GM21381 (cell line): ENCODE data around the gene HECTD4.
"Not testable (repeated sequence)": the region's sequence is repeated elsewhere in the genome, so short reads cannot be mapped to it uniquely, and the experiment has no call there.

ENCODE experiments used
- ATAC-seq: cut with Tn5 transposase; IDR thresholded peaks from one replicate; pipeline ENCODE4 v1.9.1; 2021; ENCODE audit warnings: mild to moderate bottlenecking, moderate library complexity; ENCODE audit not compliant: unreplicated experiment

Gene HECTD4

DNA sequence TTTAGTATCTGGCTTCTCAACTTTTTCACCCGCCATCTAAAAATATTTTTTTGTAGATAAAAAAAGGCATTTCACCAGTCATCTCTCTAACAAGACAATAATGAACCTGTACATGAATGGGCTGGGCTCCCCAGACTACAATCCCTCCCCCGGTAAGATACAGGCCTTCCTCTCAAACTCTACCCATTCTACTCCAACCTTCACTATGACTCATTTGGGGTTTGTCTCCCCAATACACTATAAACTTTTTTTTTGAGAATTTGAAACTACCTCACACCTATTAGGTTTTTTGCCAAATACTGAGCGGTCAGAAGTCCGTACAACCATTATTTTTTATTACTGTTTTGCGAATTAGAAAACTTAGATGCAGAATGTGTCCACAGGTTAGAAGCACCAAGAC is 26.4 kb upstream of the HECTD4 start:
- no peak for ATAC-seq

DNA sequence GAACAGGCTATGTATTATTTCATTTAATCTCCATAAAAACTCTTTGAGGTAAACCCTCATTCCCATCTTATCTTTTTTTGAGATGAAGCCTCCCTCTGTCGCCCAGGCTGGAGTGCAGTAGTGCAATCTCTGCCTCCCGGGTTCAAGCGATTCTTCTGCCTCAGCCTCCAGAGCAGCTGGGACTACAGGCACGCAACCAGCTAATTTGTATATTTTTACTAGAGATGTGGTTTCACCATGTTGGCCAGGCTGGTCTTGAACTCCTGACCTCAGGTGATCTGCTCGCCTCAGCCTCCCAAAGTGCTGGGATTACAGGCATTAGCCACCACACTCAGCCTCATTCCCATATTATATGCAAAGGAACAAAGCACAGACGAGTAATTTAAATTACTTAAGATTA is 25.5 kb upstream of the HECTD4 start:
- ATAC-seq, result not testable (repeated sequence)

- no peak for ATAC-seq
Observed at GRCh38 chr12:112406519-112407488, 24.6 kb upstream of the HECTD4 start.

DNA sequence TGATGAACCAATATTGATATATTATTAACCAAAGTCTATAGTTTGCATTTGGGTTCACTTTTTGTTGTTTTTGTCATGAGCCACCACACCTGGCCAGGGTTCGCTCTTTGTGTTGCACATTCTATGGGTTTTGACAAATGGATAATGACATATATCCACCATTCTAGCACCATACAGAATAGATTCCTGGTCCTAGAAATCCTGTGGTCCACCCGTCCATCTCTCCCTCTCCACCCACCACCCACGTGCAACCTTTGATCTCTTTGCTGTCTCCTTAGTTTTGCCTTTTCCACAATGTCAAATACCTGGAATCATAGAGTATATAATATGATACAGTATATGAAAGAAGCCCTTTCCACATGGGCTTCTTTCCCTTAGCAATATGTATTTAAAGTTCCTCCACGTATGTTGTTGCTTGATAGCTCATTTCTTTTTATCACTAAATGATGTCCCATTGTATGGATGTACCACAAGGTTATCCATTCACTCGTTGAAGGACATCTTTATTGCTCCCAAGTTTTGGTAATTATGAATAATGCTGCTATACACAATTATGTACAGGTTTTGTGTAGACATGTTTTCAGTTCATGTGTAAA is 19.8 kb upstream of the HECTD4 start:
- no peak for ATAC-seq

DNA sequence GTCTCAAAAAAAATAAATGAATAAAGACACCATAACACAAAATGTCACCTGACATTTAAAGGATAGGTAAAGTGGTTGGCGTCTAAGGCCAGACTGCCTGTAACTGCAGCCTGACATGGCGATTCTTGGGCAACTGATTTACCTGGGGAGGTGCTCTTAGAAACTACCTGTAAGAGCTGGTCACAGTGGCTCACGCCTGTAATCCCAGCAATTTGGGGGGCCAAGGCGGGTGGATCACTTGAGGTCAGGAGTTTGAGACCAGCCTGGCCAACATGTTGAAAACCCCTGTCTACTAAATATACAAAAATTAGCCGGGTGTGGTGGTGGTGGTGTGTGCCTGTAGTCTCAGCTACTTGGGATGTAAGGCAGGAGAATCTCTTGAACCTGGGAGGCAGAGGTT is 18.8 kb upstream of the HECTD4 start:
- ATAC-seq, result no peak

- ATAC-seq, result no peak
Observed at GRCh38 chr12:112393328-112393727, 11.1 kb upstream of the HECTD4 start.

DNA sequence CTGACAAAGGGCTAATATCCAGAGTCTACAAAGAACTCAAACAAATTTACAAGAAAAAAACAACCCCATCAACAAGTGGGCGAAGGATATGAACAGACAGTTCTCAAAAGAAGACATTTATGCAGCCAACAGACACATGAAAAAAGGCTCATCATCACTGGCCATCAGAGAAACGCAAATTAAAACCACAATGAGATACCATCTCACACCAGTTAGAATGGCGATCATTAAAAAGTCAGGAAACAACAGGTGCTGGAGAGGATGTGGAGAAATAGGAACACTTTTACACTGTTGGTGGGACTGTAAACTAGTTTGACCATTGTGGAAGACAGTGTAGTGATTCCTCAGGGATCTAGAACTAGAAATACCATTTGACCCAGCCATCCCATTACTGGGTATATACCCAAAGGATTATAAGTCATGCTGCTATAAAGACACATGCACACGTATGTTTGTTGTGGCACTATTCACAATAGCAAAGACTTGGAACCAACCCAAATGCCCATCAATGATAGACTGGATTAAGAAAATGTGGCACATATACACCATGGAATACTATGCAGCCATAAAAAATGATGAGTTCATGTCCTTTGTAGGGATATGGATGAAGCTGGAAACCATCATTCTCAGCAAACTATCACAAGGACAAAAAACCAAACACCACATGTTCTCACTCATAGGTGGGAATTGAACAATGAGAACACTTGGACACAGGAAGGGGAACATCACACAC is 7.9 kb upstream of the HECTD4 start:
- ATAC-seq, result not testable (repeated sequence)

- no peak for ATAC-seq
Observed at GRCh38 chr12:112389228-112389627, 7.0 kb upstream of the HECTD4 start.

DNA sequence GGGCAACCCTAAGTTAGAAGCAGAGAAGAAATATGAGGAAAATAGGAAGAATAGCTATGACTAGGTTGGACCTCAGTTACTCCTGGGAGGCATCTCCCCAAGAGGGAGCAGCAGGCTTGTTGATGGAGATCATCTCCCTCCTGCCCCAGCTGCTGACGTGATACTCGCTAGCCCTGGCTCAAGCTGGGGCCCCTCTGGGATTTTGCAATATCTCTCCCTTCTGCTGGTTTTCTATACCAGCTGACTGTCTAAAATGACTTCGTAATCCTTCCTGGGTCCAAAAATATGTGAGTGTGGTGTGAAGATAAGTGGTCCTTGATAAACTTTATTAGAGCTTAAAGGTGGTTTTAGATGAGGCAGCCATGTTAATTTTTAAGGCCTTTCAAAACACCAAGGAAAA is 4.5 kb upstream of the HECTD4 start:
- no peak for ATAC-seq

GRCh38 chr12:112382866-112383265 is 635 bp upstream of the HECTD4 start:
- no peak for ATAC-seq

DNA sequence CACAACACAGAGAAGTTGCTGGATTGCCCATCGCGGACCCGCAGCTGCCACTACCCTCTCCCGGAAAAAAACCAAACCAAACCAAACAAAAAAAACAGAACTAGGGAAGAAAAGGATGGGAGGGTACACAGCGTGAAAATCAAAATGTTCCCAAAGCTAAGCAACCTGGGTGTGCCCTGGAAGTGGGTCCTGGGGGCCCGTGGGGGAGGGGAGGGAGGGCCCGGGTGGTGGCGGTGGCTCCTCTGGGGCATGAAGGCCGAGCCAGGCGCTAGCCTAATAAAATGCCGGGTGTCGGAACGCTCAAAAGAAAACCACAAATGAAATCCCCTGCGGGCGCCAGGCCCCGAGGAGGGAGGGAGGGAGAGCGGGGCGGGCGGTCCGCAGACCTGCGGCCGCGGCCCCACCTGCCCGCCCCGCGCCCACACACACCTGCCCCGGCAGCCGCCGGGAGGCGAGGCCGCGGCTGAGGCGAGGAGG is 787 bp downstream of the HECTD4 start:
- ATAC-seq, result peak; percentile 50

- ATAC-seq, result no peak
Observed at GRCh38 chr12:112380663-112381405, 1.4 kb downstream of the HECTD4 start.

DNA sequence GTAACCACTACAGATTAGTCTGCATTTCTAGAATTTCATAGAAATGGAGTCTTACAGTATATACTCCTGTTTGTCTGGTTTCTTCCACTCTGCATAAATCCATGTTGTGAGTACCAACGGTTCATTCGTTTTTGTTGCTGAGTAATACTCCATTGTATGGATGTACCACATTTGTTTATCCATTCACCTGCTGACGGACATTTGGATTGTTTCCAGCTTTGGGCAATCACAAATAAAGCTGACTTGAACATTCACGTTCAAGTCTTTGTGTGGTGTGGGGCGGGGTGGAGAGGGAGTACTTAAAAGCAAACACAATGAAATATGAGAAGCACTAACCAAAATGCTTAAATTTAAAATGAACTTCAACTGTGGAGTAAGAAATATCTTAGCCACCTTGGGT is 7.1 kb downstream of the HECTD4 start:
- ATAC-seq, result no peak

GRCh38 chr12:112374166-112374740 is 8.0 kb downstream of the HECTD4 start:
- ATAC-seq, result no peak

DNA sequence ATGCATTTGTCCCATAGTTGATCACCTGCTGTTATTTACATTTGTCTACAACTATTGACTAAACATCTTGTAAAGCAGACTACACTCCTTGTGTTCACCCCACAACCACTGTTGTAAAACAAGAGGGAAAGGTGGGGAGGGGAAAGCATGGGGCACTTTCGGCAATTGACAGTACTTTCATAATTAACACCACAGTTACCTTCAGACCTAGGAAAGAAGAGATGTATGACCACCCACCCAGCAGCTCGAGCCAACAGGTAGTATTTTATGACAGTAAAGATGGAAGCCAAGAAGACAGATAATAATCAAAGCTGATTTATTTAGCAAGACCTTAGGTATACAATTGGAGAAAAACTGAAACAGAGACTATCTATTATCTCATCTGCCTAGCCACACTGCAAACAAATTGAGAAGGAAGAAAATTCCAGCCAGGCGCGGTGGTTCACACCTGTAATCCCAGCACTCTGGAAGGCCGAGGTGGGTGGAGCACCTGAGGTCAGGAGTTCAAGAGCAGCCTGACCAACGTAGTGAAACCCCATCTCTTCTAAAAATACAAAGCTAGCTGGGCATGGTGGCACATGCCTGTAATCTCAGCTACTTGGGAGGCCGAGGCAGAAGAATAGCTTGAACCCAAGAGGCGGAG is 11.2 kb downstream of the HECTD4 start:
- ATAC-seq, result no peak

DNA sequence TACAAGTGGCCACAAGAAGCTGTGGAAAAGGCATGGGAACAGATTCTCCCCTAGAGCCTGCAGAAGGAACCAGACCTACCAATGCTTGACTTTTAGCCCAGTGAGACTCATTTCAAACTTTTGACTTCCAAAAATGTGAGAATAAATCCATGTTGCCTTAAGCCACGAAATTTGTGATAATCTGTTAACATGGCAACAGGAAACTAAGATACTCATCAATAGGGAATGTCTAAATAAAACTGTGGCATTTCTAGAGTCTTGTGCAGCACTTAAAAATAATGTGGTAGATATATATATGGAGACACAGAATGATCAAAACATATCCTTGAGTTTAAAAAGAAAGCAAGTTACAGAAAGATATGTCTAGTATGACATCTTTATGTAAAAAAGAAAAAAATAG is 12.0 kb downstream of the HECTD4 start:
- ATAC-seq, result no peak

DNA sequence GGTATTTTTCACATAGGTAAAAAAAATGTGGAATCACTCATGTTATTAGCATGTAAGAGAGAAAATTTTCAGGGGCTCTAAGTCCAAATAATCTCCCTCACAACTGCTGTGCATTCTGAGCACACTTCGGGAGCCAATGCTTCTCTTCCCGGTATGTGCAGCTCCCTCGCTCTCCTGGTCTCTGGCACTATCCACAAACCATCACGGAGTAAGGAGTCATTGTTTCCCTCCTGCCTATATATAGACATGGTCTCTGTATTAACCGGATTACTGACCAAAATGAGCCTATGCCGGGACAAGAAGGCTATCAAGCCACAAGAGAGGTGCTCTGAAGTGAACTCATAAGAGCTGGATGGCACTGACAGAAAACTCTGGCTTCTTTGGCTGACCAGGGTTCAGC is 13.4 kb downstream of the HECTD4 start:
- ATAC-seq, result no peak

DNA sequence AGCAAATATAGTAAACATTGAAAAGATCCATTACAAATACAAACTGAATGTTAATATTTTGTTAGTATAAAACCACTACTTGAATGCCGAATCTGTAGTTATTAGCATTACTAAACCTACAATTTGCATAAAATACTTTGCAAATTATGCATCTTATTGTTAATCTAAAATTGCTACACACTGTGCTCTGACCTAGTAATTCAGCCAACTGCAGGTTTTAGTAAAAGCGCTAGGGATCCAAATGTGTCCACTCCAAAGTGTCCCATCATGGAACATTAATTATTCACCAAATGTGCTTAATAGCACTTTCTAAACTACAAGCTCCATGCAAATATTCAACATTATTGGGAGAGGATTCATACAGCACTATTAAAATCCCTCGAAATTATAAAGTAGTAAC is 14.3 kb downstream of the HECTD4 start:
- no peak for ATAC-seq

GRCh38 chr12:112362310-112362709 is 19.9 kb downstream of the HECTD4 start:
- no peak for ATAC-seq

DNA sequence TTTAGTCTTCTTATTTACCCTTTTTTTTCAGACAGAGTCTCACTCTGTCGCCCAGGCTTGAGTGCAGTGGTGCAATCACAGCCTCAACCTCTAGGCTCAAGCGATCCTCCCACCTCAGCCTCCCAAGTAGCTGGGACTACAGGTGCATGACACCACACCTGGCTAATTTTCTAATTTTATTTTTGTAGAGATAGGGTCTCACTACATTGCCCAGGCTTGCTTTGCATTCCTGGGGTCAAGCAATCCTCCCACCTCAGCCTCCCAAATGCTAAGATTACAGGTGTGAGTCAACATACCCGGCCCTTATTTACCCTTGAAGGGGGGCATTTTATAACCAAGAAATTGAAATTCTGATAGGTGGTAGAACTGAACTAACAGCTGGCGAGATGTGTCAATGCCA is 21.0 kb downstream of the HECTD4 start:
- ATAC-seq, result no peak
